ENCODE measurements around the gene HS6ST1.

HS6ST1 gene

GRCh38 chr2:128282246-128282975 is 36.3 kb downstream of the HS6ST1 start:
- DNase-seq (ENCODE audit: low read depth) = no peak

- DNase-seq (ENCODE audit: low read depth) = no peak
Measured at GRCh38 chr2:128281852-128282245, 36.8 kb downstream of the HS6ST1 start.

- DNase-seq (ENCODE audit: low read depth) = no peak
Measured at GRCh38 chr2:128280901-128281321, 37.8 kb downstream of the HS6ST1 start.

GRCh38 chr2:128280158-128280871 is 38.4 kb downstream of the HS6ST1 start:
- no peak for DNase-seq (ENCODE audit: low read depth)

- no peak for DNase-seq (ENCODE audit: low read depth)
Measured at GRCh38 chr2:128279786-128280157, 38.9 kb downstream of the HS6ST1 start.

- no peak for DNase-seq (ENCODE audit: low read depth)
Measured at GRCh38 chr2:128279009-128279408, 39.7 kb downstream of the HS6ST1 start.

GRCh38 chr2:128277961-128278681 is 40.5 kb downstream of the HS6ST1 start:
- no peak for DNase-seq (ENCODE audit: low read depth)

GRCh38 chr2:128276878-128277675 is 41.6 kb downstream of the HS6ST1 start:
- DNase-seq (ENCODE audit: low read depth) = no peak

- DNase-seq (ENCODE audit: low read depth) = no peak
Measured at GRCh38 chr2:128275498-128276045, 43.1 kb downstream of the HS6ST1 start.

- DNase-seq (ENCODE audit: low read depth) = no peak
Measured at GRCh38 chr2:128274218-128274617, 44.5 kb downstream of the HS6ST1 start.

GRCh38 chr2:128273469-128274081 is 45.1 kb downstream of the HS6ST1 start:
- DNase-seq (ENCODE audit: low read depth) = no peak

- no peak for DNase-seq (ENCODE audit: low read depth)
Measured at GRCh38 chr2:128272601-128273468, 45.8 kb downstream of the HS6ST1 start.

- no peak for DNase-seq (ENCODE audit: low read depth)
Measured at GRCh38 chr2:128271911-128272600, 46.6 kb downstream of the HS6ST1 start.

- no peak for DNase-seq (ENCODE audit: low read depth)
Measured at GRCh38 chr2:128271597-128271910, 47.1 kb downstream of the HS6ST1 start.

- DNase-seq (ENCODE audit: low read depth) = no peak
Measured at GRCh38 chr2:128270672-128271596, 47.7 kb downstream of the HS6ST1 start.

GRCh38 chr2:128269990-128270671 is 48.5 kb downstream of the HS6ST1 start:
- no peak for DNase-seq (ENCODE audit: low read depth)

- no peak for DNase-seq (ENCODE audit: low read depth)
Measured at GRCh38 chr2:128269063-128269989, 49.3 kb downstream of the HS6ST1 start.
